ENCODE results near the gene SLC19A2. TPM values are rescaled to one million over a fixed set of nuclear protein-coding genes. Genes with fewer than 3 reads are reported as not detected.
A peak's percentile ranks its signal among the peaks of the same experiment; 100 is the strongest.

SLC19A2 gene
- total and polyA plus RNA-seq, 2 of the 8 experiments (the other 6 are each of a cell fraction or from before 2014, with no cell fraction given) = 21.2 to 23.2 TPM

DNA sequence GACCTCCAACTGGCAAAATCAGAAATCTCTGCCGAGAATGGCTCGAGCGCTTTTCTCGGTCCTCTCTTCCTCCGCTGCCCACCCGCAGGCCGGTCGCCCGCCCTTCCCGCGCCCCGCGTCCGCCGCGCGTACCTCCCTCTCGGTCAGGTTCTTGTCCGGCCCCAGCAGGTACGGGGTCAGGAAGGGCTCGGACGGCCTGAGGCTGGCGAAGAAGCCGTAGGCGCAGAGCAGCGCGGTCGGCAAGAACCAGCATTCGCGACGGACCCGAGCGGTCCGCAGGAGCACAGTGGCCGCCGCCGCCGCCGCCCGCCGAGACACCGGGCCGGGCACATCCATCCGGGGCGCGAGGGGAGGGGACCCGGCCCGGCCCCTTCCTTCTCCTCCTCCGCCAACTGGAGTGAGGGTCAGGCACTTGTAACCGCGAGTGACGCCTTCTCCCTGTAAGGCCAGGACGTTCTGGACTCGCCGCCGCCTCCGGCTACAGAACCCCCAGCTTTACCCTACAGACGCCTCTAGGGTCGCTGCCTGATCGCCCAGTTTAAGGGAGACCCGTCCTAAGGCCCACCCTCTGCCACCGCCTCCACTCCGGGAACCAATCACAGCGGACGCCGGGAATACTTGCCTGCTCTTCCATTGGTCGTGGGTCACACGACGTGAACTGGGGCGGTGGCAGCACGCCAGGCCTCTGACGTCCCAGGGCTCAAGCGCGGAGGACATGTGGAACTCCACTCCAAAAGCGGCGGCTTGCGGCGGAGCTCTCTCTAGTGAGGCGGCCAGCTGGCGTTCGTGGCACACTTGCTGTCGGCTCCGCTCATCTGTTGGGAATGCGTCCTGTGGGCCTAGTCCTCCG lies at the start of gene SLC19A2 (continued):
- TF ChIP-seq PHF8 (conservative IDR thresholded peaks at IDR 0.05; ENCODE audit: low read depth, low read length) = peak; percentile 63
- TF ChIP-seq HDAC6 (IDR thresholded peaks at IDR 0.05; ENCODE audit: low read depth, low read length) = no peak
- peak; percentile 49; the same call in 1 of the 2 replicates for TF ChIP-seq GTF2F1 (IDR thresholded peaks at IDR 0.05; ENCODE audit: borderline replicate concordance, low read depth, low read length)
- TF ChIP-seq, protein P1, sequence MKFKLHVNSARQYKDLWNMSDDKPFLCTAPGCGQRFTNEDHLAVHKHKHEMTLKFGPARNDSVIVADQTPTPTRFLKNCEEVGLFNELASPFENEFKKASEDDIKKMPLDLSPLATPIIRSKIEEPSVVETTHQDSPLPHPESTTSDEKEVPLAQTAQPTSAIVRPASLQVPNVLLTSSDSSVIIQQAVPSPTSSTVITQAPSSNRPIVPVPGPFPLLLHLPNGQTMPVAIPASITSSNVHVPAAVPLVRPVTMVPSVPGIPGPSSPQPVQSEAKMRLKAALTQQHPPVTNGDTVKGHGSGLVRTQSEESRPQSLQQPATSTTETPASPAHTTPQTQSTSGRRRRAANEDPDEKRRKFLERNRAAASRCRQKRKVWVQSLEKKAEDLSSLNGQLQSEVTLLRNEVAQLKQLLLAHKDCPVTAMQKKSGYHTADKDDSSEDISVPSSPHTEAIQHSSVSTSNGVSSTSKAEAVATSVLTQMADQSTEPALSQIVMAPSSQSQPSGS (IDR thresholded peaks at IDR 0.05; ENCODE audit: low read length) = no peak
- TF ChIP-seq POU5F1 (IDR thresholded peaks at IDR 0.05; ENCODE audit: low read depth, low read length) = no peak
- TF ChIP-seq MAFK (IDR thresholded peaks at IDR 0.05; ENCODE audit: low read depth, low read length) = no peak
- peak; percentile 87 for TF ChIP-seq SP1 (IDR thresholded peaks at IDR 0.05; ENCODE audit: low read depth, low read length)
- peak; percentile 62 for TF ChIP-seq KDM4A (IDR thresholded peaks at IDR 0.05; ENCODE audit: low read depth, low read length, severe bottlenecking)
- TF ChIP-seq POLR2A (IDR thresholded peaks at IDR 0.05; ENCODE audit: control extremely low read depth in 1 of 2, low read depth in 2 of 2, low read length in 2 of 2) = peak; percentile 70 to 97
- TF ChIP-seq BCL11A (IDR thresholded peaks at IDR 0.05; ENCODE audit: low read depth in 2 of 2, low read length in 2 of 2) = no peak
- no peak for TF ChIP-seq EZH2 (IDR thresholded peaks at IDR 0.05; ENCODE audit: low read depth, low read length, severe bottlenecking)
- peak; percentile 79 for TF ChIP-seq CREB1 (IDR thresholded peaks at IDR 0.05)
- TF ChIP-seq SRF (IDR thresholded peaks at IDR 0.05; ENCODE audit: low read depth, low read length) = no peak
- TF ChIP-seq KDM5A (IDR thresholded peaks at IDR 0.05; ENCODE audit: low read length) = no peak
- TF ChIP-seq, protein P2, sequence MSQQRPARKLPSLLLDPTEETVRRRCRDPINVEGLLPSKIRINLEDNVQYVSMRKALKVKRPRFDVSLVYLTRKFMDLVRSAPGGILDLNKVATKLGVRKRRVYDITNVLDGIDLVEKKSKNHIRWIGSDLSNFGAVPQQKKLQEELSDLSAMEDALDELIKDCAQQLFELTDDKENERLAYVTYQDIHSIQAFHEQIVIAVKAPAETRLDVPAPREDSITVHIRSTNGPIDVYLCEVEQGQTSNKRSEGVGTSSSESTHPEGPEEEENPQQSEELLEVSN (IDR thresholded peaks at IDR 0.05) = peak; percentile 59
- TF ChIP-seq JUN (IDR thresholded peaks at IDR 0.05; ENCODE audit: low read depth, low read length) = no peak
- no peak for TF ChIP-seq RNF2 (IDR thresholded peaks at IDR 0.05; ENCODE audit: borderline replicate concordance, low read depth, low read length, missing control alignments, poor library complexity, severe bottlenecking)
- peak; percentile 95 for TF ChIP-seq TAF1 (IDR thresholded peaks at IDR 0.05; ENCODE audit: low read depth, low read length)
- TF ChIP-seq JUND (IDR thresholded peaks at IDR 0.05; ENCODE audit: low read length) = no peak
- TF ChIP-seq SP4 (IDR thresholded peaks at IDR 0.05; ENCODE audit: low read length) = no peak
- TF ChIP-seq CEBPB (IDR thresholded peaks at IDR 0.05; ENCODE audit: low read depth, low read length) = no peak
- TF ChIP-seq SUZ12 (IDR thresholded peaks at IDR 0.05; ENCODE audit: low read length) = no peak
- no peak for TF ChIP-seq GABPA (IDR thresholded peaks at IDR 0.05; ENCODE audit: borderline replicate concordance, insufficient read depth, low read length)

Measured in H1 (cell line).